ENCODE measurements around the gene PDCD4.
A peak's percentile ranks its signal among the peaks of the same experiment; 100 is the strongest.

The PDCD4 gene

GRCh38 chr10:110871298-110872084 lies at the start of gene PDCD4:
Gene PDCD4 (plus strand): TSS chr10:110871928. CDS start chr10:110876028, 4,100 bp downstream.
- DNase-seq (ENCODE audit: low read depth) = peak; percentile 92

DNA sequence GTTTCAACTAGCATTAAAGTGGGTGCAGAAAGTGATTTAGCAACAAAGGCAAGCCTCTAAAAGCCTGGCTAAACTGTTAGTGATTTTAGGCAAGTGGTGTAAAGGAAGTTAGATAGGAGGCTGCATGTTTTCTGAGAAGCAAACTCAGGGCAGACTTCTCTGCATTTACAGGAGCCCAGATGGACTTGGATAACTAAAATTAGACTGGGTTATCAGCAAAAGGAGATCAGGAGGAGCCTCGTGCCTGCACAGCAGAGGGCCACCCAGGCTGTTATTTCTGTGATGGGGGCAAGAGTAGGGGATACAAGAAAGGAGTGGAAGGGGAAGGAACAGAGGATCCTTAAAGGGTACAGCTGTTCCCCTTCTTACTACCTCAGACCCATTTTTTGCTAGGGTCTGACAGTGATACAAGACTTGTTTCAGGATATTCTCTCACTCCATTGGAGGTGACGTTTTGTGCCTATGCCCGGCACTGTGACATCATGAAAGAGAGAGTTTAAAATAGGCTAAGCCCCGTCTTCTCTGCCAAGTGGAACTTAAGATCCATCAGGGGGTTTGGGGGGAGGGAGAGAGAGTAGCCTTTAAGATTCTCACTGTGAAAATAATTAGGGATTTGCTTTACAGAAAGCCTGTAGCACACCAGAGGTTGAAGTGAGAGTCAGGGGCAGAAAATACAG lies 49.6 kb upstream of the PDCD4 start:
- DNase-seq (ENCODE audit: low read depth) = no peak

GRCh38 chr10:110822712-110823311 lies 48.9 kb upstream of the PDCD4 start:
- DNase-seq (ENCODE audit: low read depth) = no peak

DNA sequence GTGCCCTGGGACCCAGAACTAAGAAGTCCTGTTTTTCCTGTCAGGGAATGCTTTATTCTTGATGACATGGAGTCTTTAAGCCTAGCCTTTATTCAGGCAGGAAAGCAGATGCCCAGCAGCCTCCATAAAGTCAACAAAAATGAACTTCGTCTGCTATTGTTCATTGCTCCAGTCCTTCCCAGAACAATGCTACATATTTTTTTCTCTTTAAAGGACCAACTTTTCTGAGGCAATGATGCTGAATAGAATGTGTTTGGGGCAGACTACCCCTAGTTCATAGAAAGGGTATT lies 47.6 kb upstream of the PDCD4 start:
- no peak for DNase-seq (ENCODE audit: low read depth)

- no peak for DNase-seq (ENCODE audit: low read depth)
Observed at GRCh38 chr10:110824660-110825059, 47.1 kb upstream of the PDCD4 start.

DNA sequence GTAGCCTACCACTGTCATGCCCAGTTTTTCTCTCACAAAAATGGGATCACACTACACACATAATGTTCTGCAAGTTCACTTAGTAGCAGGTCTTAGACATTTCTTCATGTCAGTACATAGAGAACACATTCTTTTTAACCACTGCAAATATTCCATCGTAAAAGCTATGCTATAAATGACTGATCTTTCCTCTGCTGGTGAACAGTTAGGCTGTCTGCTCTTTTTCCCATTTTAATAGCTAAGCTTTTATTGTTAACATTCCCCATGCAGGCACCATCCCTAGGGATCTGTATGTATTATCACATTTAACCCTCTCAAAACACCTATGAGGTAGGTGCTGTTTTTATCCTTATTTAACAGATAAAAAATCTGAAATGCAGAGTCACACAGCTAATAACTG lies 46.2 kb upstream of the PDCD4 start:
- DNase-seq (ENCODE audit: low read depth) = no peak

DNA sequence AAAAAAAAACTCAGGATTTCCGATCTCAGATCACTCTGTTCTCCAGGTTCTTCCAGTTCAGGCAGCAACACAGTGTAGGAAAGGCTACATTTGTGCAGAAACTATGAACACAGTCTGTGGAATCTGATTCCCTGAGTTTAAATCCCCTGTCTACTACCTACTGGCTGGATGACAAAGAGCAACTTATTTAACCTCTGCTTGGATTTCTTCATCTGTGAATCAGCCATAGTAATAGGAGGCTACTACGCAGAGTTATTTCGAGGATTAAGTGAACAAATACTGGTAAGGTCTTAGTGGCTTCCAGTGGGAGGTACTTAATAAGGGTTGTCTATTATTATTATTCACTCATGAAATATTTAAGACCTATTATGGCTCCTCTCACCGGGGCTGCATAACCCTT lies 44.3 kb upstream of the PDCD4 start:
- DNase-seq (ENCODE audit: low read depth) = no peak

DNA sequence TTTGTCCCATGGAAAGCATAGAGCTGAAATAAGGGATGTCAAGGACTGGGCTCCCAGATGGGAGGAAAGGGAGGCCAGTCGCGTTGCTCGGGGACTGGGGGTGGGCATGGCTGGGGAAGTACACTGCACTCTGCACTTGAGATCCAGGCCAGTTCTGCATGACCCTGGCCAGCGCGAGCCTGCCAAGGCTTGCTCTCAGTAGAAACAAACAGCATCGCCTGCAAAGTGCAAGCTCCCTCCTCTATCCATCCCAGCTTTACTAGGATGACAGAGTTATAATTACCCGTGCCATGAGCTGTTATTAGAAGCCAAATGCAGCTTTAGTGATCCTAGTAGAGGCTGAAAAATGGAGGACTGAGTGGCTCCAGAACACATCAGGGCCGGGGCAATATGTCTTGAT lies 43.9 kb upstream of the PDCD4 start:
- no peak for DNase-seq (ENCODE audit: low read depth)

DNA sequence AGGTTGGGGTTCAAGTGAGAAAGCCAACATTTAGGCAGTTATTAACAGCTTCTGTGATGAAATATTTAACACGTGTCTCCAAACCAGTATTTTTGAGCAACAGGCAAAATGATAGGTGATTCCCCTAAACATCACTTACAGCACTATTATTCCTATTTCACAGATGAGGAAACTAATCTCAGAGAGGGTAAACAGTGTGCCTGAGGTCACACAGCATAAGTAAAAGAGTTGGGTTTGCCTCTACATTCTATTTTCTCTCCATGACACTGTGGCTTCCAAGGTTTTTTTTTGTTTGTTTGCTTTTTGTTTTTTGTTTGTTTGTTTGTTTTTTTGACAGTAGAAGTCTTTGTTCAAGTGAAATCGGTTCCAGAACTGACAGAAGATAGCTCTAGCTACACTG lies 43.2 kb upstream of the PDCD4 start:
- DNase-seq (ENCODE audit: low read depth) = no peak

- no peak for DNase-seq (ENCODE audit: low read depth)
Observed at GRCh38 chr10:110829721-110830410, 41.9 kb upstream of the PDCD4 start.

DNA sequence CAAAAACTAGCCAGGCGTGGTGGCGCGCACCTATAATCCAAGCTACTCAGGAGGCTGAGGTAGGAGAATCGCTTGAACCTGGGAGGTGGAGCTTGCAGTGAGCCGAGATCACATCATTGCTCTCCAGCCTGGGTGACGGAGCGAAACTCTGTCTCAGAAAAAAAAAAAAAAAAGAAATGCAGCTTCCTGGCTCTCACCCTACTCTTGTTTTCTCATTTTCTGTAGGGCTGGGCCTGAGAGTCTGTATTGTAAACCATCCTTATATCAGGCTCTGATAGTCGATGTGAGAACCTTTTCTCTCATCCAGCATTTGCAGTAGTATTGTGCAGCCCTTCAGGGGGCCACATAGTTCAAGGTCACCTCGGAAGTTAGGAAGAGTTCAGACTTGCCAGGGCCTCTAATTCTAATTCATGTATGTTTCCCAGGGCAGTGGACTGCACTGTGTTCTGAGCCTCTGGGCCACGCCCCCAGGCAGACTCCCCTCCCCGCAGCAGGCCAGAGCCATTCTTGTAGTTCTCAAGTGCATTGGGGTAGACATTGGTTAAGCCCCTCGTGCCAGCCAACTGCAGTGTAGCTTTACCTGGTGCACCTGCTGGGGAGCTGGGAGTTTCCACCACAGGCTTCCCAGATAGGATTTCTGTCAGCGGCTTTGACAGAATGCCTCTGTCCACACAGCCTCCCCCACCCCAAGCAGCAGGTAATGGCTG lies 38.3 kb upstream of the PDCD4 start:
- no peak for DNase-seq (ENCODE audit: low read depth)

DNA sequence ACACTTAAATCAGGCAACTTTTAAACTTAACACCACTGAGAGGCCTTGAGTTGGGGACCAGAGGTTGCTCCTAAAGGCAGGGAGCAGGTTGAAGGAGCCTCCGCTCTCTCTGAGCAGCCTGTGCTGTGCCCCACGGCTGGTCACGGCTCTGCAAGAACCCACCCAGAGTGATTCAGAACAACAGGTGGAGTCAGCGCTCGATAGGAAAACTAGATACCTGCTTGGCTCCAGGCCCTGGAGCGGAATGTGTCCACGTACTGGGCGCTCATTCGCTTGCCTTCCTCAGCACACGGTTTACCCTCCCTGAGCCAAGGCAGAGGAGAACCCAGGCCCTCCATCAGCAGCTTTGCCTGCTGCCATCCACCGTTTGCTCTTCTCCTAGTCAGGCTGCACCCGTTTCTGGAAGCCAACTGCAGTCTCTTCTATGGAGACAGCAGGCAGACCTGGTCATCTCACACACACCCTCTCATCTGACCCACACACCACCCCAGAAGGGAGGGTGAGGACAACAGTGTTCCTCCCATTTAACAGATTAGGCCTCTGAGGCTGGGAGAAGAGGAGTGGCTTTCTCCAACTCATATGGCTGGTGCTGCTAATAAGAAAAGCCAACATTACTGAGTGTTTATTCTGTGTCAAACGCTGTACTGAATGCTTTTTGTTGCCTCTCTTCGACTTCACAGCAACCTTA lies 37.6 kb upstream of the PDCD4 start:
- no peak for DNase-seq (ENCODE audit: low read depth)

DNA sequence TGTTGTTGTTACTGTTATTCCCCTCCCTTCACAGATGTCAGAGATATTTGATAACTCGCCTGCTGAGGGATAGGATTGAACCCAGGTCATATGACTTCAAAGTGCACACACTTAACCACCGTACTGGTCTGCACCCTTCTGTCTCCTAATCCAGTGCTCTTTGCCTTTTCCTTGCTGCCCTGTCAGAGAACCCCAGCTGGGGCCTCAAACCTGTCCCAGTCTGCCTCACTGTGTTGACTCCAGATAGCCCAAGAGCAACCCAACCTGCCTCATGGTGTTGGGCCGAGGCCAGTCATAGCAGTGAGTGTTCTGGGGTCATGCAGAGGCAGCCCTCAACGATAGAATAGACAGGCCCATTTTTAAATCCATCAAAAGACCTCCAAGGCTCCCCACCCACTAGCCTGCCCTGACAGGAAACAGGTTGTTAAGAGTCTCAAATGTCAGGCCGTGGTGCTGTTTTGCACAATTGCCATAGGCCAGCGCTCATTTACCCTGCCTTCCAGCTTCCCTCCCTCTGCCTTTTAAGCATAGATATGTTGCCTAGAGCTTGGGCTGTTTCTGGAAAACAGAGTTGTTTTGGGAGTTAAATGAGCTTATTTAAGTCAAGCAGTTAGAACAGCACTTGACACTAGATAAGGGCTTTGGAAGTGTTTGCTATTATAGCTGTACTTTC lies 37.0 kb upstream of the PDCD4 start:
- DNase-seq (ENCODE audit: low read depth) = no peak

GRCh38 chr10:110835841-110836240 lies 35.9 kb upstream of the PDCD4 start:
- no peak for DNase-seq (ENCODE audit: low read depth)

GRCh38 chr10:110836706-110837105 lies 35.0 kb upstream of the PDCD4 start:
- no peak for DNase-seq (ENCODE audit: low read depth)

GRCh38 chr10:110837418-110838171 lies 34.1 kb upstream of the PDCD4 start:
- DNase-seq (ENCODE audit: low read depth) = no peak

DNA sequence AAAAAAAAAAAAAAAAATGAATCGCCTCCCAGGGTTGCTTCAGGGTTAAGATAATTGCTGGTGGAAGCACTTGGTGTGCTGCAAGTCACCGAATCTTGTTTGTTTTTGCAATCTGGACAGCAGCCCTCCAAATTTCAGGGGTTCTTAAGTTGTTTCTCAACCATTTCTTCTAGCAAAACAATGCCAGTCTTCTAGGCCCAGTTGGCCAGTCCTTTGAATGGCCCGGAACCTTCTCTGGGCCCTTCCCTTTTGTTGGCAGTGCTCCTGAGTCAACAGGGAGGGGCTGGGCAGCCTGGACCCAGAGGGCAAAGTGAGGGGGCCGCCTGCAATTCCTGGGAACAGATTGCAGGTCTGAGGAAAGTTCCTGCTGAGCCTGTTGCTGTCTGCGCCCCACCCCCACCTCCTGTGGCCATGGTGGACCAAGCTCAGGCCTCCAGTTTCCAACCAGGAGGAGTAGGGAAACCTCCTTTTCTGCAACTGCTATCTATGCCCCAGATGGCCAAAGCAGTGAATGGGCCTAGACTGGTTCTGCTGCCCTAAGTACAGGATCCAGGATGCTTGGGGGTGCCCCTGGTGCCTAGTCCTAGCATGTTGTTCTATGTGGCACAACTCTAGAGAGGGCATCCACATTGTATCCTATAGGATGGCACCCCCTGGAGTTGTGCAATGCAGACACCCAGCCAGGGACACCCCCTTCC lies 31.4 kb upstream of the PDCD4 start:
- no peak for DNase-seq (ENCODE audit: low read depth)

GRCh38 chr10:110840923-110841428 lies 30.8 kb upstream of the PDCD4 start:
- no peak for DNase-seq (ENCODE audit: low read depth)

DNA sequence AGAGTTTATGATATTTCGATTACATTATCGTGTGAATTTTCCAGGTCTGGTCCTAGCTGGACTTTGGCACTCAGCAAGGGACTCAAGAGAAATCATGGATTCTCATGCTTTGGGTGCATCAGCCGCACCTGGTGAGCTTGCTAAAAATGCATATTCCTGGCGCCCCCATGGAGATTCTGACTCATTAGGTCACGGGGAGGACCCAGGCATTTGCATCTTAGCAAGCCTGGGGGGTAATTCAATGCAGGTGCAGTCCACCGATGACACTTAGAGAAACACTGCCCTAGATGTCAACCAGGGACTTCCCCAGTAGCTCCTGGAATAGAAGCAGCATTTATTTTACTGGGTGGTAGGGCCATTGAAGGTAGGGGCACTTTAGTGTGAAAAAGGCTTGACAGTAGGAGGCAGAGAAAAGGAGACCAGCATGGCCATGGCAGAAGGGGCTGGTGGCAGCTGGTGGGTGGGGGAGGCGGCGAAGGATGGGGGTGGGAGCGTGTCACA lies 29.9 kb upstream of the PDCD4 start:
- DNase-seq (ENCODE audit: low read depth) = no peak

All from stimulated activated CD8-positive, alpha-beta memory T cell treated with anti-CD3 and anti-CD28 coated beads, Interleukin-7, amount 100 ng/mL, for 24 hours (primary cell).